Tibial artery (tissue), 4 donors: ENCODE measurements around the gene CTTNBP2.

ENCODE experiments used
- DNase-seq, 2 donors: peaks; one replicate each; pipeline ENCODE4 v3.0.0-alpha.2; 2019
- H3K27ac ChIP-seq, 2 donors: fragments of 200-600 bp; sonication (generic) in 1 of 2; 1 replicate in 1 of 2; 2 replicates in 1 of 2; pipeline ENCODE4 v1.5.1; 2018 to 2019; ENCODE audit warnings: mild to moderate bottlenecking in 1 of 2
- H3K27me3 ChIP-seq, 2 donors: fragments of 200-600 bp; sonication (generic) in 1 of 2; one replicate each; pipeline versions ENCODE4 v1.5.1 to v1.6.0; 2016 to 2019
- H3K36me3 ChIP-seq, 3 donors: fragments of 200-600 bp; sonication (generic) in 2 of 3; one replicate each; pipeline ENCODE4 v1.5.1; 2016 to 2019; ENCODE audit warnings: mild to moderate bottlenecking in 2 of 3
- H3K4me1 ChIP-seq, 4 donors: fragments of 200-600 bp; sonication (generic) in 2 of 4; 1 replicate in 3 of 4; 2 replicates in 1 of 4; pipeline ENCODE4 v1.5.1; 2016 to 2019
- H3K4me3 ChIP-seq, 2 donors: fragments of 200-600 bp; sonication (generic) in 1 of 2; 1 replicate in 1 of 2; 2 replicates in 1 of 2; pipeline ENCODE4 v1.5.1; 2018 to 2019; ENCODE audit warnings: mild to moderate bottlenecking in 2 of 2
- H3K9me3 ChIP-seq, 3 donors: fragments of 200-600 bp; sonication (generic) in 1 of 3; one replicate each; pipeline ENCODE4 v1.5.1; 2016 to 2019
- intact Hi-C: fragments of 100-400 bp; cut with DNase I; formaldehyde crosslinking; loops from one replicate; pipeline ENCODE4 v1.15.0; 2023; ENCODE audit warnings: low total_unique reads
- TF ChIP-seq, protein P1 (sequence below), 2 experiments: fragments of 200-600 bp in 1 of 2; fragments of 450-650 bp in 1 of 2; IDR thresholded peaks; one replicate each; pipeline ENCODE4 v1.5.1; 2017 to 2019; ENCODE audit warnings: antibody characterized with exemption in 2 of 2, mild to moderate bottlenecking in 1 of 2, moderate library complexity in 1 of 2

CTTNBP2 gene

DNA sequence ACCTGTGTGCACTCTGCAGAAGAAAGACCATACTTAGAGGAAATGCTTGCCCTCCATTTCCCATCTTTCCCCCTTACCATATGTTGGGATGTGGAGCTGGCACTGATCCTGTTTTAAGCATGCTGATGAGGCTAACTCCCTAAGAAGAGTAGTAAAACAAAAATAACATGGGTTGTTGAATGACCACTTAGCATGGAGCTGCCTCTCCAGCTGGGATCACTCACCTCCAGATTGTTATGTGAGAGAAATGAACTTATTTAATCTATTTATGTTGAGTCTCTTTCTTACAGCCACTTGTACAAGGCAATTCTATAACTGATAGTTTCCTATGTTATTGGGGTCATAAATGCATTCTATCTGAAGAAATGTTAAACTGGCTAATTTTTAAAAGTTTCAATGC is 17.0 kb downstream of the CTTNBP2 start:
- intact Hi-C loops = no loop called here
- TF ChIP-seq, protein P1, sequence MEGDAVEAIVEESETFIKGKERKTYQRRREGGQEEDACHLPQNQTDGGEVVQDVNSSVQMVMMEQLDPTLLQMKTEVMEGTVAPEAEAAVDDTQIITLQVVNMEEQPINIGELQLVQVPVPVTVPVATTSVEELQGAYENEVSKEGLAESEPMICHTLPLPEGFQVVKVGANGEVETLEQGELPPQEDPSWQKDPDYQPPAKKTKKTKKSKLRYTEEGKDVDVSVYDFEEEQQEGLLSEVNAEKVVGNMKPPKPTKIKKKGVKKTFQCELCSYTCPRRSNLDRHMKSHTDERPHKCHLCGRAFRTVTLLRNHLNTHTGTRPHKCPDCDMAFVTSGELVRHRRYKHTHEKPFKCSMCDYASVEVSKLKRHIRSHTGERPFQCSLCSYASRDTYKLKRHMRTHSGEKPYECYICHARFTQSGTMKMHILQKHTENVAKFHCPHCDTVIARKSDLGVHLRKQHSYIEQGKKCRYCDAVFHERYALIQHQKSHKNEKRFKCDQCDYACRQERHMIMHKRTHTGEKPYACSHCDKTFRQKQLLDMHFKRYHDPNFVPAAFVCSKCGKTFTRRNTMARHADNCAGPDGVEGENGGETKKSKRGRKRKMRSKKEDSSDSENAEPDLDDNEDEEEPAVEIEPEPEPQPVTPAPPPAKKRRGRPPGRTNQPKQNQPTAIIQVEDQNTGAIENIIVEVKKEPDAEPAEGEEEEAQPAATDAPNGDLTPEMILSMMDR (IDR thresholded peaks at IDR 0.05) = no peak
- Histone ChIP-seq H3K9me3 (no peaks in the 10 kb centered on the region), H3K27ac (no peak overlapping the region), H3K4me1 (no peaks in the 10 kb centered on the region), H3K27me3 (no peaks in the 10 kb centered on the region), H3K4me3 (no peak overlapping the region), H3K36me3 (peaks cover 0 to 20% (median 9%) of the 10 kb centered on the region in 3 donors)
- no peak for DNase-seq

DNA sequence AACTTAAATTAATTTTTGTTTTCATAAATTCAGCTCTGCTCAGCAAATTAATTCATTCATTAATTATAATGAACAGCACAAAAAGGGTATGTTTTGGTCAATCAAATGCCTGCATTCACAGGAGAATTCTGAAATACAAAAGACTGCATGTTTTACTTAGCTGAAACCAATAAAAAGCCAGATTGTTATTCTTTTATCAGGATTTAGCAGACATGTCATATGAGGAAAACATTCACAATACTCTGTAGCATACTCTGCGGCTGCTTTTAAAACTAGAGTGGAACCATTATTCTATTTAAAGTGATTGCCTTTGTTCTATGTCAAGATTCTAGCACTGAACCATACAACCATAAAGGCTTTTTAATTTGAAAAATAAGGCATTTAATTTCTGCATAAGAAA is 19.1 kb downstream of the CTTNBP2 start:
- no peaks in the 10 kb centered on the region for H3K27me3 ChIP-seq
- H3K4me1 ChIP-seq = no peaks in the 10 kb centered on the region
- no peak overlapping the region for H3K4me3 ChIP-seq
- TF ChIP-seq, protein P1 (IDR thresholded peaks at IDR 0.05) = no peak
- no peak overlapping the region for H3K27ac ChIP-seq
- intact Hi-C loops = no loop called here
- no peak for DNase-seq
- peaks cover 0 to 9% (median 0%) of the 10 kb centered on the region in 3 donors for H3K36me3 ChIP-seq
- no peaks in the 10 kb centered on the region for H3K9me3 ChIP-seq

DNA sequence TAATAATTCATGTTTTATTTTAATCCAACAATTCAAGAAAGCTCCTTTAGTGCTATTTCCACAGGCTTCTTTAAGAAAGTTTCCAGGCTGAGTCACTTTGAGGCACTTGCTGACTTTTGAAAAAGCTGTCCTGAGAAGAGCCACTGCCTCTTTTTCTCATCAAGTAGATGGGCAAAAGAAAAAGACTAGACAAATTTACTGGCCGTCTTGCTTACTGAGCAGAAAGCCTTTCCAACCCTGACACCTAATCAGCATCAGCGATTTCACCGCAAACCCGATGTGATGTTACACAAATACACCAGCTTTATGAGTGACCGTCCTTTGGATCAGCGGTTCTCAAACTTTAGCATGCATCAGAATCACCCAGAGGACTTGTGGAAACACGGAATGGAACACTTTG is 24.3 kb downstream of the CTTNBP2 start:
- intact Hi-C loops = no loop called here
- TF ChIP-seq, protein P1 (IDR thresholded peaks at IDR 0.05) = no peak

DNA sequence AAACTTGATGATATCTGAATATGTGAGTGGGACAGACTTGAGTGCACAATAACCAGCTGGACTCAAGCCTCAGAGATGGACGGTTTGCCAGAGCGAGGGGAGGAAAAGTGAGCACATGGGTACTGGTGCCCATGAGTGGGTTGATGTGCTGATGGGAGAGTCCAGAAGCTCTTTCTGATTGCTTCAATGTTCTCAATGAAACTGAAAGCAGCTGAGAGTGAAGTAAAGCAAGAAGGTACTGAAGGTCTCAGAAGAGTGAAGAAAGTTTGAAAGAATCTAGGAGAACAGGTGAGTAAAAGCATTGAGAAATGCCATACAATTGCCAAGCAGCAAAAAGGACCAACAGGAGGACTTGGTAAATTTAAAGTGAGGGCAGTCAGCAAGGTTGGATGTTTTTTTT is 28.6 kb downstream of the CTTNBP2 start:
- Histone ChIP-seq H3K27me3 (no peaks in the 10 kb centered on the region), H3K9me3 (no peaks in the 10 kb centered on the region), H3K4me1 (no peaks in the 10 kb centered on the region), H3K4me3 (no peak overlapping the region), H3K36me3 (peaks cover 0 to 5% (median 0%) of the 10 kb centered on the region in 3 donors), H3K27ac (no peak overlapping the region)
- intact Hi-C loops = no loop called here
- TF ChIP-seq, protein P1 (IDR thresholded peaks at IDR 0.05) = no peak
- DNase-seq = no peak

More for the DNA sequence above, 24.3 kb downstream of the CTTNBP2 start:
- Histone ChIP-seq H3K4me3 (no peak overlapping the region), H3K9me3 (no peaks in the 10 kb centered on the region), H3K4me1 (no peaks in the 10 kb centered on the region), H3K36me3 (peaks cover 0 to 5% (median 0%) of the 10 kb centered on the region in 3 donors), H3K27ac (no peak overlapping the region), H3K27me3 (no peaks in the 10 kb centered on the region)
- DNase-seq = no peak

DNA sequence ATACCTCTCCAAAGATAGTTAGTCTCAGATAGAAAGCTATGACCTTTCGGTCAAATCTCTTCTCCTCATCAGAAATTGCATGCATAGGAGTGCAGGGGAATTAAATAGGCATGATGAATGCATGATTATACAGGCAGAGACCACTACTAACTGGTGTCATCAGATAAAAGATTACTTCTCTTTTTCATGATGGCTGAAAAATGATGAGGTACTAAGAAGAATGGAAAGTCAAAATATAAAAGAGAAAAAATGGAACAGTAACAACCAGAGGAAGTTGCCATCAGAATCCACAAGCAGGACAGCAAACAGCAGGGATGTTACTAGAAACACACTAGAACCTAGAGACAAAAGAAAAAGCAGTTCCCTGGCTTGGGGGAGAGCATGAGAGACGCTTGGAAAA is 31.6 kb downstream of the CTTNBP2 start:
- TF ChIP-seq, protein P1 (IDR thresholded peaks at IDR 0.05) = no peak
- peaks cover 0 to 5% (median 0%) of the 10 kb centered on the region in 3 donors for H3K36me3 ChIP-seq
- H3K4me3 ChIP-seq = no peak overlapping the region
- no peaks in the 10 kb centered on the region for H3K4me1 ChIP-seq
- no peaks in the 10 kb centered on the region for H3K27me3 ChIP-seq
- H3K9me3 ChIP-seq = no peaks in the 10 kb centered on the region
- intact Hi-C loops = no loop called here
- no peak overlapping the region for H3K27ac ChIP-seq
- DNase-seq = no peak

DNA sequence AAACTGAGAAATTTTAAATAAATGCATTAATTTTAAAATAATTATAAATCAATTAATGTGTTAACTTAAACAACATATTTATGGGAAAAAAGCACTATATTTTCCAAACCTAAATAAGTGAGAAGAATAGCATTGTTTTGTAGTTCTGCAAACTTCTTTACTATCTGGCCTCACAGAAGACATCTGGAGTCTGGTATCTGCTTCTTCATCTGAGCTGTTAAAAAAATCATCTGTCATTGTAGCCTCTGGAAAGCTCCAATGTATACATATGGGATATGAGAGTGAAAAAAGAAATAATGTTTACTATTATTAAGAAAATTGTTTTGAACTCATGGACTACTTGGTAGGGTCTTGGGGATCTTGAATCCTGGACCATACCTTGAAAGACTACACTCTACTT is 32.2 kb downstream of the CTTNBP2 start:
- TF ChIP-seq, protein P1 (IDR thresholded peaks at IDR 0.05) = no peak
- Histone ChIP-seq H3K4me1 (no peaks in the 10 kb centered on the region), H3K4me3 (no peak overlapping the region), H3K9me3 (no peaks in the 10 kb centered on the region), H3K36me3 (peaks cover 0 to 5% (median 0%) of the 10 kb centered on the region in 3 donors), H3K27me3 (no peaks in the 10 kb centered on the region), H3K27ac (no peak overlapping the region)
- DNase-seq = no peak
- intact Hi-C loops = no loop called here
